Lung (tissue), 12 donors: ENCODE results near the gene ACTL10. TPM values are rescaled to one million over a fixed set of nuclear protein-coding genes. Genes with fewer than 3 reads are reported as not detected.
A peak's percentile ranks its signal among the peaks of the same experiment; 100 is the strongest.

Experiments
- ATAC-seq: fragments of 200-7000 bp; cut with Tn5 transposase; one replicate; pipeline ENCODE4 v1.9.1; 2020; ENCODE audit warnings: moderate number of reproducible peaks; ENCODE audit not compliant: insufficient read depth, low FRiP score
- DNase-seq, 3 donors: peaks; one replicate each; pipeline ENCODE4 v3.0.0-alpha.2; 2013 to 2017
- H3K27ac ChIP-seq, 2 donors: one replicate each; pipeline ENCODE4 v1.5.1; 2013; ENCODE audit warnings: mild to moderate bottlenecking in 2 of 2, moderate library complexity in 2 of 2, control low read depth in 1 of 2, inconsistent platforms in 1 of 2, low read depth in 1 of 2, low read length in 1 of 2
- H3K27me3 ChIP-seq, 3 donors: one replicate each; pipeline ENCODE4 v1.5.1; 2013; ENCODE audit warnings: low read length in 2 of 3; ENCODE audit not compliant: control insufficient read depth in 3 of 3, insufficient read depth in 3 of 3
- H3K36me3 ChIP-seq, 4 donors: one replicate each; pipeline ENCODE4 v1.5.1; 2013; ENCODE audit warnings: low read length in 4 of 4, mild to moderate bottlenecking in 1 of 4, moderate library complexity in 1 of 4; ENCODE audit not compliant: control insufficient read depth in 4 of 4, insufficient read depth in 4 of 4
- H3K4me1 ChIP-seq, 5 donors: one replicate each; pipeline ENCODE4 v1.5.1; 2013; ENCODE audit warnings: low read length in 5 of 5, mild to moderate bottlenecking in 2 of 5, moderate library complexity in 1 of 5; ENCODE audit not compliant: control insufficient read depth in 5 of 5, insufficient read depth in 5 of 5
- H3K4me3 ChIP-seq: one replicate; pipeline ENCODE4 v1.5.1; 2013; ENCODE audit warnings: mild to moderate bottlenecking, control low read depth, moderate library complexity
- H3K9ac ChIP-seq, 2 donors: one replicate each; pipeline ENCODE4 v1.5.1; 2013; ENCODE audit warnings: low read length in 2 of 2, control low read depth in 1 of 2; ENCODE audit not compliant: insufficient read depth in 1 of 2
- H3K9me3 ChIP-seq, 4 donors: one replicate each; pipeline ENCODE4 v1.5.1; 2013; ENCODE audit warnings: low read length in 3 of 4, mild to moderate bottlenecking in 1 of 4, moderate library complexity in 1 of 4; ENCODE audit not compliant: control insufficient read depth in 4 of 4, insufficient read depth in 3 of 4
- CTCF ChIP-seq: IDR thresholded peaks from 2 replicates; pipeline ENCODE4 v1.5.1; 2012; ENCODE audit warnings: mild to moderate bottlenecking; ENCODE audit errors: control extremely low read depth, extremely low read depth
- WGBS, 2 donors: extraction: QIAGEN DNeasy Blood & Tissue Kit; methylation state at CpG; one replicate each; pipeline ENCODE4 v1.1.7; 2013; 5-methylcytosine and 5-hydroxymethylcytosine counted together
- polyA plus RNA-seq, 2 donors: library from polyadenylated mRNA; stranded (reverse); fragments of 200-250 nt; gene quantifications; one replicate each; pipeline ENCODE4 v1.2.1, GENCODE V29; 2013
- total RNA-seq, 2 donors: library from RNA; depleted of rRNA in 1 of 2; stranded (reverse); fragments of >200 nt in 1 of 2; gene quantifications; one replicate each; pipeline ENCODE4 v1.2.1, GENCODE V29; 2014 to 2021
- donor health status: control.
- donor health status: control.
- donor health status: Bipolar disorder and iron deficiency.
- donor health status: healthy.
- donor health status: DM: yes; HTN: yes; CAD: no.

ACTL10 gene
- total and polyA plus RNA-seq, 4 donors = 0.26 to 3.4 (median 2.2) TPM

GRCh38 chr20:33653218-33653899 lies 13.4 kb upstream of the ACTL10 start:
- Histone ChIP-seq H3K9ac (no peak overlapping the region), H3K4me1 (peaks cover 0 to 32% (median 4%) of the 10 kb centered on the region in 5 donors), H3K9me3 (no peaks in the 10 kb centered on the region), H3K27me3 (no peaks in the 10 kb centered on the region), H3K36me3 (peaks cover 0 to 7% (median 3%) of the 10 kb centered on the region in 4 donors), H3K27ac (peak overlapping the region in 1 of 2 donors; percentile 57), H3K4me3 (no peak overlapping the region)
- no peak for ATAC-seq
- peak; percentile 69 for TF ChIP-seq CTCF
- WGBS, 2 donors = 47 to 59% methylated on average over 16 of the region's 16 CpGs
- peak; percentile 81 to 85 (median 82) for DNase-seq

GRCh38 chr20:33653900-33654596 lies 12.7 kb upstream of the ACTL10 start:
- Histone ChIP-seq H3K27me3 (no peaks in the 10 kb centered on the region), H3K27ac (peak overlapping the region in 1 of 2 donors; percentile 60), H3K9ac (no peak overlapping the region), H3K36me3 (peaks cover 0 to 9% (median 4%) of the 10 kb centered on the region in 4 donors), H3K4me1 (peaks cover 0 to 25% (median 0%) of the 10 kb centered on the region in 5 donors), H3K4me3 (no peak overlapping the region), H3K9me3 (no peaks in the 10 kb centered on the region)
- peak; percentile 53 to 77 (median 66) for DNase-seq
- 69 to 81% methylated on average over 11 of the region's 11 CpGs for WGBS, 2 donors
- TF ChIP-seq CTCF = no peak
- ATAC-seq = peak; percentile 35

- no peak overlapping the region for H3K4me3 ChIP-seq
- no peak overlapping the region for H3K9ac ChIP-seq
- H3K4me1 ChIP-seq = peaks cover 0 to 18% (median 0%) of the 10 kb centered on the region in 5 donors
- 65 to 74% methylated on average over 14 of the region's 14 CpGs for WGBS, 2 donors
- H3K36me3 ChIP-seq = peaks cover 0 to 16% (median 6%) of the 10 kb centered on the region in 4 donors
- H3K27me3 ChIP-seq = no peaks in the 10 kb centered on the region
- DNase-seq (peak in 2 of 3 donors; percentile 41 to 43), ATAC-seq (no peak)
- peak overlapping the region in 1 of 2 donors; percentile 60 for H3K27ac ChIP-seq
- no peaks in the 10 kb centered on the region for H3K9me3 ChIP-seq
- no peak for TF ChIP-seq CTCF
These were observed 12.0 kb upstream of the ACTL10 start for GRCh38 chr20:33654680-33655161.
